IMR-90 (cell line): Measurements from ENCODE around the gene AOPEP. TPM values are rescaled to one million over a fixed set of nuclear protein-coding genes. Genes with fewer than 3 reads are reported as not detected.

ENCODE experiments used
- ATAC-seq: fragments of 200-7000 bp; cut with Tn5 transposase; 2 replicates; pipeline ENCODE4 v1.9.1; 2020; ENCODE audit warnings: low read depth, mild to moderate bottlenecking, moderate library complexity
- BruUV-seq: library from RNA; stranded (reverse); fragments of 400-500 nt; replicated peaks from 2 replicates; lab custom pipeline; 2021; lab: Mats Ljungman, UMichigan
- CTCF ChIA-PET: fragments of 300-600 bp; formaldehyde crosslinking; extraction: SDS; loops from one replicate; lab custom pipeline; 2021; ENCODE audit warnings: antibody characterized with exemption; lab: Yijun Ruan, JAX
- POLR2A ChIA-PET: fragments of 300-600 bp; sonication (Branson Sonifier 250); formaldehyde crosslinking; loops from one replicate; lab custom pipeline; 2022; ENCODE audit warnings: antibody characterized with exemption; ENCODE audit not compliant: unreplicated experiment; lab: Charles Lee
- DNase-seq: peaks from one replicate; pipeline ENCODE4 v3.0.0; 2013
- H2AFZ ChIP-seq: replicated peaks from 2 replicates; pipeline ENCODE3; 2013; ENCODE audit warnings: low read length, mild to moderate bottlenecking; ENCODE audit not compliant: poor library complexity
- H2AK5ac ChIP-seq: 2 replicates; pipeline ENCODE4 v1.6.1; 2013; ENCODE audit warnings: low read depth, low read length, inconsistent platforms
- H2AK9ac ChIP-seq: replicated peaks from 2 replicates; pipeline ENCODE3; 2013; ENCODE audit warnings: mild to moderate bottlenecking, low read depth, low read length, moderate library complexity; ENCODE audit not compliant: poor library complexity
- H2BK120ac ChIP-seq: 2 replicates; pipeline ENCODE4 v1.6.1; 2013; ENCODE audit warnings: low read depth, low read length, inconsistent platforms
- H2BK15ac ChIP-seq: 3 replicates; pipeline ENCODE4 v1.6.1; 2013; ENCODE audit warnings: low read depth, low read length, inconsistent platforms
- H2BK20ac ChIP-seq: 2 replicates; pipeline ENCODE4 v1.6.1; 2013; ENCODE audit warnings: low read depth, mild to moderate bottlenecking, inconsistent platforms, low read length, moderate library complexity
- H2BK5ac ChIP-seq: 2 replicates; pipeline ENCODE4 v1.6.1; 2013; ENCODE audit warnings: mild to moderate bottlenecking, low read depth, low read length, inconsistent platforms; ENCODE audit not compliant: poor library complexity, severe bottlenecking
- H3K14ac ChIP-seq: replicated peaks from 2 replicates; pipeline ENCODE4 v1.6.1; 2013; ENCODE audit warnings: low read depth, low read length, inconsistent platforms
- H3K18ac ChIP-seq: 2 replicates; pipeline ENCODE4 v1.6.1; 2013; ENCODE audit warnings: low read depth, low read length, control low read depth
- H3K23ac ChIP-seq: 2 replicates; pipeline ENCODE4 v1.6.1; 2013; ENCODE audit warnings: low read depth, low read length, inconsistent platforms
- H3K27ac ChIP-seq: 2 replicates; pipeline ENCODE4 v1.5.1; 2013; ENCODE audit warnings: mild to moderate bottlenecking, control low read depth, low read length; ENCODE audit not compliant: insufficient read depth
- H3K27me3 ChIP-seq: 2 replicates; pipeline ENCODE4 v1.6.1; 2013; ENCODE audit warnings: low read length; ENCODE audit not compliant: control insufficient read depth, insufficient read depth
- H3K36me3 ChIP-seq: 2 replicates; pipeline ENCODE4 v1.6.1; 2013; ENCODE audit warnings: low read length, mixed read lengths; ENCODE audit not compliant: control insufficient read depth, insufficient read depth
- H3K4ac ChIP-seq: 2 replicates; pipeline ENCODE4 v1.6.1; 2013; ENCODE audit warnings: low read depth, low read length, inconsistent platforms
- H3K4me1 ChIP-seq: 2 replicates; pipeline ENCODE4 v1.6.1; 2013; ENCODE audit warnings: low read length, mixed read lengths; ENCODE audit not compliant: control insufficient read depth, insufficient read depth
- H3K4me2 ChIP-seq: 2 replicates; pipeline ENCODE4 v1.6.1; 2013; ENCODE audit warnings: low read depth, mild to moderate bottlenecking, control low read depth, low read length, moderate library complexity
- H3K4me3 ChIP-seq: 2 replicates; pipeline ENCODE4 v1.5.1; 2013; ENCODE audit warnings: low read depth, mild to moderate bottlenecking, control low read depth, low read length, moderate library complexity; ENCODE audit not compliant: insufficient read depth
- H3K56ac ChIP-seq: 2 replicates; pipeline ENCODE4 v1.6.1; 2013; ENCODE audit warnings: low read length, inconsistent platforms; ENCODE audit not compliant: insufficient read depth; ENCODE audit errors: extremely low read depth
- H3K79me1 ChIP-seq, 2 experiments: 2 replicates each; pipeline ENCODE4 v1.6.1; 2013; ENCODE audit warnings: low read length in 2 of 2, inconsistent platforms in 1 of 2, low read depth in 1 of 2
- H3K9ac ChIP-seq: 2 replicates; pipeline ENCODE4 v1.6.1; 2013; ENCODE audit warnings: low read depth, low read length, control low read depth
- H3K9me1 ChIP-seq: 2 replicates; pipeline ENCODE4 v1.6.1; 2013; ENCODE audit warnings: low read length, inconsistent platforms; ENCODE audit not compliant: insufficient read depth
- H3K9me3 ChIP-seq: 2 replicates; pipeline ENCODE4 v1.6.1; 2013; ENCODE audit warnings: low read length; ENCODE audit not compliant: control insufficient read depth, insufficient read depth
- H4K20me1 ChIP-seq: 2 replicates; pipeline ENCODE4 v1.6.1; 2013; ENCODE audit warnings: low read length, inconsistent platforms; ENCODE audit not compliant: insufficient read depth
- H4K5ac ChIP-seq: 2 replicates; pipeline ENCODE4 v1.6.1; 2013; ENCODE audit warnings: mild to moderate bottlenecking, low read depth, low read length, control low read depth
- H4K8ac ChIP-seq, 2 experiments: 2 replicates each; pipeline ENCODE4 v1.6.1; 2013; ENCODE audit warnings: low read depth in 2 of 2, low read length in 2 of 2, control low read depth in 1 of 2, inconsistent platforms in 1 of 2
- H4K91ac ChIP-seq: 2 replicates; pipeline ENCODE4 v1.6.1; 2013; ENCODE audit warnings: low read depth, low read length, inconsistent platforms; ENCODE audit not compliant: insufficient read depth
- BHLHE40 ChIP-seq: fragments of 150-350 bp; IDR thresholded peaks from 2 replicates; pipeline ENCODE4 v1.6.1; 2016; ENCODE audit warnings: mild to moderate bottlenecking, low read depth, low read length
- CEBPB ChIP-seq: IDR thresholded peaks from 2 replicates; pipeline ENCODE4 v1.6.1; 2012; ENCODE audit warnings: low read depth, low read length, improper control_type of control experiment
- CHD1 ChIP-seq: IDR thresholded peaks from 2 replicates; pipeline ENCODE4 v1.6.1; 2012; ENCODE audit warnings: low read depth, low read length, improper control_type of control experiment
- CTCF ChIP-seq: conservative IDR thresholded peaks from 2 replicates; pipeline ENCODE4 v1.5.1; 2012; ENCODE audit warnings: mild to moderate bottlenecking, low read depth, low read length, improper control_type of control experiment
- ELK1 ChIP-seq: fragments of 150-350 bp; IDR thresholded peaks from 2 replicates; pipeline ENCODE4 v1.6.1; 2016; ENCODE audit warnings: low read depth, mild to moderate bottlenecking, low read length, moderate library complexity, borderline replicate concordance
- MAFK ChIP-seq: IDR thresholded peaks from 2 replicates; pipeline ENCODE4 v1.6.1; 2012; ENCODE audit warnings: low read depth, low read length, improper control_type of control experiment
- MAZ ChIP-seq: IDR thresholded peaks from 2 replicates; pipeline ENCODE4 v1.6.1; 2012; ENCODE audit warnings: low read depth, mild to moderate bottlenecking, low read length, improper control_type of control experiment, moderate library complexity, borderline replicate concordance
- MXI1 ChIP-seq: IDR thresholded peaks from 2 replicates; pipeline ENCODE4 v1.6.1; 2012; ENCODE audit warnings: low read depth, mild to moderate bottlenecking, low read length, moderate library complexity, borderline replicate concordance
- NFE2L2 ChIP-seq: fragments of 150-350 bp; IDR thresholded peaks from 2 replicates; pipeline ENCODE4 v1.6.1; 2016; ENCODE audit warnings: low read depth, mild to moderate bottlenecking, low read length
- POLR2A ChIP-seq: IDR thresholded peaks from 2 replicates; pipeline ENCODE4 v1.6.1; 2012; ENCODE audit warnings: mild to moderate bottlenecking, low read depth, low read length
- RAD21 ChIP-seq: IDR thresholded peaks from 2 replicates; pipeline ENCODE4 v1.6.1; 2012; ENCODE audit warnings: low read length, improper control_type of control experiment
- RCOR1 ChIP-seq: IDR thresholded peaks from 2 replicates; pipeline ENCODE4 v1.6.1; 2012; ENCODE audit warnings: mild to moderate bottlenecking, low read length, improper control_type of control experiment; ENCODE audit not compliant: insufficient replicate concordance
- RFX5 ChIP-seq: IDR thresholded peaks from 2 replicates; pipeline ENCODE4 v1.8.0; 2012; ENCODE audit warnings: low read depth, mild to moderate bottlenecking, low read length, moderate library complexity
- WGBS, 2 experiments: methylation state at CpG; one replicate each; pipeline versions ENCODE4 v1.1.5 to v1.1.7; 2013; ENCODE audit warnings: missing lambda C conversion rate in 2 of 2; ENCODE audit not compliant: insufficient read length in 1 of 2; ENCODE audit errors: extremely low coverage in 2 of 2; 5-methylcytosine and 5-hydroxymethylcytosine counted together
- dilution Hi-C: fragments of 300-500 bp; cut with HindIII; formaldehyde crosslinking; loops from one replicate; pipeline ENCODE4 v1.14.3; 2018; ENCODE audit warnings: low sequenced_read_pairs; ENCODE audit not compliant: unreplicated experiment
- in situ Hi-C: fragments of 300-500 bp; cut with MboI; formaldehyde crosslinking; loops from 3 replicates; pipeline ENCODE4 v1.14.3; 2019; ENCODE audit warnings: low sequenced_read_pairs, inconsistent platforms, mixed read lengths
- intact Hi-C: fragments of 100-400 bp; cut with micrococcal nuclease; formaldehyde crosslinking; loops from 2 replicates; pipeline ENCODE4 v1.10.0; 2022
- polyA plus RNA-seq, 3 experiments: library from polyadenylated mRNA; depleted of rRNA; stranded (reverse); fragments of >200 nt; gene quantifications; 2 replicates each; pipeline ENCODE4 v1.2.3, GENCODE V29; 2012; ENCODE audit warnings: low replicate concordance in 1 of 3
- total RNA-seq: library from RNA; depleted of rRNA; stranded (reverse); fragments of >200 nt; gene quantifications from 2 replicates; pipeline ENCODE4 v1.2.3, GENCODE V29; 2012

AOPEP gene
- total and polyA plus RNA-seq, 2 of the 4 experiments (the other 2 are of a cell fraction): 34.9 to 38.7 TPM

GRCh38 chr9:94929369-94929756, 202.9 kb downstream of the AOPEP start:
- H3K56ac ChIP-seq: no peak overlapping the region
- H3K9ac ChIP-seq: no peak overlapping the region
- POLR2A ChIA-PET: no interaction called here
- no peaks in the 10 kb centered on the region for H4K20me1 ChIP-seq
- H3K4me2 ChIP-seq: no peak overlapping the region
- peak overlapping the region; percentile 33; the same call in 1 of the 3 replicates for H2BK15ac ChIP-seq
- peaks cover 3% of the 10 kb centered on the region; the same call in 1 of the 2 replicates for H3K36me3 ChIP-seq
- 93% methylated on average over 6 of the region's 9 CpGs; no CpG with 5 or more reads in 1 of the 2 experiments for WGBS, 2 experiments
- no TSS peak for BruUV-seq
- in situ Hi-C loops (no loop called here), intact Hi-C loops (no loop called here), dilution Hi-C loops (no loop called here)
- H3K79me1 ChIP-seq: peaks cover 11 to 34% of the 10 kb centered on the region in 2 experiments; a peak in 3 of 4 replicates
- H3K18ac ChIP-seq: no peak overlapping the region
- ATAC-seq: no peak
- no peak for DNase-seq
- H3K4me3 ChIP-seq: no peak overlapping the region
- H4K8ac ChIP-seq: no peak overlapping the region
- no peak overlapping the region for H4K91ac ChIP-seq
- H2AK9ac ChIP-seq: peak overlapping the region; percentile 17
- H3K4ac ChIP-seq: peak overlapping the region; percentile 72
- peak overlapping the region; percentile 60; the same call in 1 of the 2 replicates for H2AK5ac ChIP-seq
- no peak overlapping the region; the same call in 1 of the 2 replicates for H2BK20ac ChIP-seq
- no peak overlapping the region for H2BK5ac ChIP-seq
- CTCF ChIA-PET: interaction anchor here (0.6 kb wide), 1 partner anchor 151 kb away, joined by 3 read pairs; no protein-coding TSS in a partner anchor
- no peak overlapping the region for H2AFZ ChIP-seq
- no peak overlapping the region for H4K5ac ChIP-seq
- H3K23ac ChIP-seq: no peak overlapping the region
- no peak overlapping the region for H3K27ac ChIP-seq
- H3K9me3 ChIP-seq: no peaks in the 10 kb centered on the region
- H3K27me3 ChIP-seq: no peaks in the 10 kb centered on the region
- peak overlapping the region; percentile 83 for H3K14ac ChIP-seq
- peaks cover 24% of the 10 kb centered on the region for H3K9me1 ChIP-seq
- peak overlapping the region; percentile 47; the same call in 1 of the 2 replicates for H2BK120ac ChIP-seq
- H3K4me1 ChIP-seq: peaks cover 12% of the 10 kb centered on the region
- TF ChIP-seq MAZ: no peak
- TF ChIP-seq POLR2A: no peak
- no peak for TF ChIP-seq BHLHE40
- TF ChIP-seq RCOR1: no peak
- no peak for TF ChIP-seq RFX5
- TF ChIP-seq CHD1: no peak
- no peak for TF ChIP-seq CTCF
- no peak for TF ChIP-seq MAFK
- no peak for TF ChIP-seq MXI1
- no peak for TF ChIP-seq RAD21
- no peak for TF ChIP-seq NFE2L2
- TF ChIP-seq CEBPB: no peak
- no peak for TF ChIP-seq ELK1
